Amniotic stem cell (primary cell): ENCODE data around the gene TNMD.
"Not testable (repeated sequence)": the region's sequence is repeated elsewhere in the genome, so short reads cannot be mapped to it uniquely, and the experiment has no call there.

Source experiments
- DNase-seq: peaks from one replicate; lab custom pipeline; 2025; lab: John Stamatoyannopoulos, UW

The TNMD gene

DNA sequence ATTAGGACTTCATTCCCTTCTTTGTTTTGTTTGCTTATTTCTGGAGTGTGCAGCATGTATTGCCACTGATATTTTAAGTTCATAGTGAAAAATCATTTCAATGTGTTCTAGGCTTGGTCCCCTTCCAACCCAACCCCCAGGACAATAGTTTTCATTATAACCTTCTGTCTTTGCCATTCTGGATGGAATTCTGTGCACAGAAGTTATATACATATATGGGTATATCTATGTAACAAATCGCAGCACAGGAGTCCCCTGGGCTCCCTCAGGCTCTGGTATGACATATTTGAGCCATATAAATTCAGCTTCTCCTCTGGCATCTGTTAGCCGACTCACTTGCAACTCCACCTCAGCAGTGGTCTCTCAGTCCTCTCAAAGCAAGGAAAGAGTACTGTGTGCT, at the start of gene TNMD:
TSS of gene TNMD (plus strand) at position 326 of the 400 bp plus-strand sequence. CDS start 83 bp downstream, outside the sequence.
- DNase-seq: no peak

DNA sequence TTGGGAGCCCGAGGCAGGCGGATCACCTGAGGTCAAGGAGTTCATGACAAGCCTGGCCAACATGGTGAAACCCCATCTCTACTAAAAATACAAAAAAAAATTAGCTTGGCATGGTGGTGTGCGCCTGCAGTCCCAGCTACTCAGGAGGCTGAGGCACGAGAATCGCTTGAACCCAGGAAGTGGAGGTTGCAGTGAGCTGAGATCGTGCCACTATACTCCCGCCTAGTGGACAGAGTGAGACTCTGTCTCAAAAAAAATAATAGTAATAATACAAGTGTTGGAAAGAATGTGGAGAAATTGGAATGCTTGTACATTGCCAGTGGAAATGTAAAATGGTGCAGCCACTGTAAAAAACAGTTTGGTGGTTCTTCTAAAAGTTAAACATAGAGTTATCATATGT, 19.2 kb upstream of the TNMD start:
- not testable (repeated sequence) for DNase-seq

DNA sequence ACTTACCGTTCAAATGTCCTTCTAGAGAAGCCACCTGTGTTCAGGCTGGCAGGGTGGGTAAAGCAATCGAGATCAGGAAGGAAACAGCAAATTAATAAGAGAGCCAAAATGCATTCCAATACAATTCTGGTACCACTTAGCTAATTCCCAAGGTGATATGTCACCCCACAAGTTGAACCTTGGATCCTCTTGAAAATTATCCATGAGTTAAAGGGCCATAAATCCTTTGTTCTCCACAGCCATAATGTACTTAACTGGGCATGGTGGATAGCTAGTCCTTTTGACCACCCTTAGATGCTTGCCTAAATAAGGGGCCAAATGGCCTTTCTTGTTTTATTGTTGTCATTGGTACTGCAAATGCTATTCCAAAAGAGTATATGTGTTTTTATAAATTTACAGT, 2.0 kb downstream of the TNMD start:
- no peak for DNase-seq

DNA sequence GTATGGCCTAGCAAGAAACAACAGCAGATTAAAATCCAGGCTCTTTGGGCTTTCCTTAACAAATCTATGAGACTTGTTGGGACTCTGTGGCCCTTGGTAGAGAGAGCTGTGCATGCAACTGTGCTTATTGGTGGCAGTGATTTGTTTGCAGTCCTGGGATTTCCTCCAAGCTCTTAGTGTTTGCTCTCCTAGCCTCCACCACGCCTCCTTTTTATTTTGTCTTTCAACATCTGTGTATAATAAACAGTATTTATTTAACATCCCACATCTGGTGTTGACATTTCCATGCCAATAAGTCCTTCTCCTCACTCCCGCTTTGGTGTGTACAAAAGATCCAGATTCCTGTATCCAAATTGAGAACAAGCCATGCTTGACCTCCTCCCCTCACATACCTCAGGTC, 3.1 kb downstream of the TNMD start:
- DNase-seq: no peak

DNA sequence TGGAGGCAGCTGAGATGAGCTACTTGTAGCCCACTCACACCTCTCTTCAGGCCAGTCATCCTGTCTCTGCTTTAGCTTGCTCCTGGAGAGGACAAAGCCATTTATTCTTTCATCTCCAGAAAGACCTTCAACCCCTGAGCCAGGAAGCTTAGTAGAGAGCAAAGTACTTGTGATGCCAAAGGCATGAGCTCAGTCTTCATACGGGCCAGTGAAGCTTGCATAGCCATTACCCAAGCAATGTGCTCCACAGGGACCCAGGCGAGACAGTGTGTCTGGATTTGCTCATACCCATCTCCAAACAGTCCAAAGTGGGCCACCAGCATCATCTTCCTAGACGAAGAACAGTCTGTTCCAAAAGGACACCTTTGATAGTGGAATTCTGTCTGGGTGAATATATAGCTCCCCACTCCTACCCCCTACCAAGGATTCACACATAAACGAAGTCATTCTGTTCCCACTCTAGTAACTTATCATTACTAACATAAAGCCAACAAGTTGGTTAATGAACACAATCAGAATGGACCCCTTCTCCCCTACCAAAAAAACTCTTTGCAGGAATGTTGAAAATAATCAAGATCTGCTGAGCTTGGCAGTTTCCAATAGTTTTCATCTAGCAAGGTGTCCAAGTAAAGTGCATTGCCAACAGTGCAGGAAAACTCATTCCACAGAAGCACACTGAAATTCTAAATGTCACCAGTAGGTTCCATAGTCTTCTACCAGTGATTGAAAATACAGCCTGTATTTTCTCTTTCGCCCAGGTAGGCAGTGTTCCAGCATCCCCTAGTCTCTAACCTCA, 6.7 kb downstream of the TNMD start:
- DNase-seq: no peak

DNA sequence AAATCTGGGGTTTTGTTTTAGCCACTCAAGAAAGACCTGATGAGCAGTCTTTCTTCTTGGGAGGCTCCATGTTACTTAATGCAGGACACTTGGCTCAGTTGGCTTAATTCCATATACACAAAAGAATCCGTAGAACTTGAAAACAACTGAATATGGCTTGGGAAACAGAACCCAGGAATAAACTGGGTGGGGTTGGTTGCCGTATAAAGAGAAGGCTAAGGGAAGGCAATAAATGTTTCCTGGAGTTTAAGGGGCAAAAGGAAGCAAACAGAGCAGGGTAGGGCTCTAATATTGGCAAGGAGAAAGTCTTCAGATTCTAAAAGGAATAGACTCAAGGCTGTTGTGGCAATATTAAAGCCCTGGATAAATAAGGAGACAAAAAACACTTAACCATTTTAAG, 8.4 kb downstream of the TNMD start:
- no peak for DNase-seq

DNA sequence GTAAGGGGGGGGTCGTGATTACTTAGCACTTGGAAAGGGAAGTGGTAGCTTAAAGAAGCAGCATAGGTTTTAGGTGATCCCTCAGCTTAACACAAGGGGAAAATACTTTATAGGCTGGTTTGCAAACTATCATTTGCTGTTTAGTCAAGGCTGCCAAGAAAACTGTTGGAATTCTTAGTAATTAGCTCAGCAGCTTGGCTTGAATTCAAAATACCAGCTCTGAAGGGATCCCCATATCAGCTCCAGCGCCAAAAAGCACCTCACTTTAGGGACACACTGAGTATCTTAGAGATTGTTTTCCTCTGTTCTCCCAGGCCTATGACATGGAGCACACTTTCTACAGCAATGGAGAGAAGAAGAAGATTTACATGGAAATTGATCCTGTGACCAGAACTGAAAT, 8.8 kb downstream of the TNMD start:
- DNase-seq: no peak

DNA sequence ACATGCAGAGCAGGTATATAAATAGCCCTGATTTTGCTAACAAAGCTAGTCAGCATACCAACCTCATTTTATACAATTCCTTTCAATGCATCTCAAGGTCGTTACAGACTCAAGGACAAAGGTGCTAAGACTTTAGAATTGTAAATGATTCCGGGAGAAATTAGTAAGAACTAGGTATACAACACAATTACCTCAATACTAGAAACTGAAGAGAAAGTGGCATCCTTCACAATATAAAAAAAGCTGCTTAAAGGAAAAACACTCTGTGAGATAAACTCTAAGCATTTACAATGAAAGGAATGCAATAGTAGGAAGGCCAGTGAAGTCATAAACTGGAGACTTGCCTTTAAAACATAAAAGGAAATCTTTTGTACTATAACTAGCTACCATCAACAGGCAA, 11.9 kb downstream of the TNMD start:
- no peak for DNase-seq

DNA sequence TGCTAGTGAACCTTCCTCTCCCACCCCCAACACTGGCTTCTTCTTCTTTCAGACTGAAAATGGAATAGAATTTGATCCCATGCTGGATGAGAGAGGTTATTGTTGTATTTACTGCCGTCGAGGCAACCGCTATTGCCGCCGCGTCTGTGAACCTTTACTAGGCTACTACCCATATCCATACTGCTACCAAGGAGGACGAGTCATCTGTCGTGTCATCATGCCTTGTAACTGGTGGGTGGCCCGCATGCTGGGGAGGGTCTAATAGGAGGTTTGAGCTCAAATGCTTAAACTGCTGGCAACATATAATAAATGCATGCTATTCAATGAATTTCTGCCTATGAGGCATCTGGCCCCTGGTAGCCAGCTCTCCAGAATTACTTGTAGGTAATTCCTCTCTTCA, 14.7 kb downstream of the TNMD start:
- no peak for DNase-seq

DNA sequence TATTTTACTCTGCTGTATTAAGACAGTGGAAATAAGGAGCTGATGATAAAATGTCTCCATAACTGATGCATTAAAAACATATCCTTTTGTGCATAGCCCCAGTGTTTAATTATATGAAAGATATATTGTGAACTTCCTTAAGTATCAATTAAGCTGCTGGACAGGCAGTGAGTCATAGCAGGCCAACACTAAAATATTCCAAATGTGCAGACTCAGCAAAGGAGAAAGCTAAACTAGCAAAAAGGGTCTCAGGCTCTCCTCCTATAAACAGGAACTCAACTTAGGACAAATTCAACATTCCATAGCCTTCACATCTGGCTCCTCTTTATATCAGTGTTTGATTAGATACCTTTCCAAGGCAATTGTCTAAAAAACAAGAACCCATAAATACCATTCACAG, 15.6 kb downstream of the TNMD start:
- DNase-seq: no peak

DNA sequence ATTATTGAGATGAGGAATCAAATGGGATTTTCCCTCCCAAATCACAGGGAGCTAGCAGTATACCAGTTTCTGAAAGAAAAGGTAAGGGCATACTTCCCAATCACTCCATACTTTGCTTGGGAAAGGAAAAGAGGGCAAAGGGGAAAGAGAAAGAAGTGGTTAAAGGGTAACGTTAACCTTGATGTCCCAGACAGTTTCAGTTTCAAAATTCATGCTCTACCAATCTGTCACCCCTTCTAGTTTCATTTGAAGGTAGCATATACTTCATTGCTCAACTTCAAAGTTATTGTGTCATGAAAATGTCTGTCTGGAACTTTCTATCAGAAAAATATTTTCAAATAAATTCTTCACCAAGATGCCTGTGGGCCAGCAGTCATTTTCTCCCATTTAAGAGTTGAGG, 16.0 kb downstream of the TNMD start:
- no peak for DNase-seq

DNA sequence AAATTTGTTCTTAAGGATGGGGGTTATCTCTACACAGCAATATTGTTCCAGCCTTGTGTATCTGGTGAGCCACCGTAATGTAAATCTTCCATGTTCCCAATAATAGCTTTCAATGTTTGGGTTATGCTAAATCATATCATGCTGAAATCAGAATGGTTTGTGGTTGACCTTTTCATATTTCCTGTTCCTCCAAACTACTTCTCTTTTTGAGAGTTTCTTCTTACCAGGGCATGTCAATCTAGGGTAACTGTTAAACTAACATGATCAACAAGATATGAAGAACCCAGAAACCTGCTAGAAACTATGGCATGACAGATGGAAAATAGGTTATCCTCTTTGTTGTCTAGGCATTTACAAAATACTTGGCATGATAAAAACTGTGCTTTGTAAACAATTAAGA, 22.0 kb downstream of the TNMD start:
- DNase-seq: no peak

DNA sequence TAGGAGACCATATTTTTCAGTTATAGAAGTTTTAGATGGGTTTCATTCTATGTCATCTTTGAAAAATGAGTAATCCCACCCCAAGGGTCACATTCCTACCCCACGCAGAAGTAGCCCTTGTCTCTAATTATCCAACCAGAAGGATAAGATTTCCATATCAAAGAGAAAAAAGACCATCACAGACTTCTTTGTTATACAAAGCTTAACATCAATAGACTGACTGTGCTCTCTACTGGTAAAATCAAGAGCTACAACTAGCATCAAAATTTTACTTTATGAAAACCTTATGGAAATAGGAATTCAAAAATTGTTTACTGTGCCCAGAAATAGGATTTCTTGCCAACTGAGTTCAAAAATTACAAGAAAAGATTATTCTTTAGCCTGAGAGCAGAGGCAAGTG, 24.9 kb downstream of the TNMD start:
- no peak for DNase-seq

DNA sequence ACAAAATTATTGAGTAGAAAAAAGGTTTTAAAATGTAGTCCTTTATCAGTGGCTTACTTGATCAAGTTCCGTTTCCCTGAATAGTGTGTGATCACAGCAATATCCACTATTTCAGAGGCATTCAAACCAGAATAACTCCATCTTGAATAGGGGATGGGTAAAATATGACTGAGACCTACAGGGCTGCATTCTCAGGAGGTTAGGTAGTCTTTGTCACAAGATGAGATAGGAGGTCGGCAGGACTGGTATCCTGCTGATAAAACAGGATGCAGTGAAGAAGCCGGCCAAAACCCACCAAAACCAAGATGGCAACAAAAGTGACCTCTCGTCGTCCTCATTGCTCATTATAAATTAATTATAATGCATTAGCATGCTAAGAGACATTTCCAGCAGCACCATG, 27.2 kb downstream of the TNMD start:
- DNase-seq: no peak

DNA sequence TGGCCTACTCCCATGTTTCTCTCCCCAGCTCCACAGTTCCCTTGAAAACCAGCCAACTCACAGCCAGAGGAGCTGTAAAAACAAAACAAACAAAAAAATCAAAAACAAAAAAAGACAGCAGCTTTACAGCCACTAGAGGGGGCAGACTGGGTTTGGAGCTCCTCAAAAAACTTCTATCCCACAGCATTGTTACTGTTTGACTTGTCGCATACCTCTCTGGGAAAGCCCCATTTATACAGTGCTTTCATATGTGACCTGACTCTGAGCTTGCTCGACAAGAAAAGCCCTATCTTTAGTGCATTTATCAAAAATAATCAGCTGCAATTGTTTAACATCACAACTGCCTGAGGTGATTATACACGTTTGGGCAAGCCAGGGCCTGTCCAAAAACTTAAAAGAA, 30.3 kb downstream of the TNMD start:
- DNase-seq: peak; percentile 34

DNA sequence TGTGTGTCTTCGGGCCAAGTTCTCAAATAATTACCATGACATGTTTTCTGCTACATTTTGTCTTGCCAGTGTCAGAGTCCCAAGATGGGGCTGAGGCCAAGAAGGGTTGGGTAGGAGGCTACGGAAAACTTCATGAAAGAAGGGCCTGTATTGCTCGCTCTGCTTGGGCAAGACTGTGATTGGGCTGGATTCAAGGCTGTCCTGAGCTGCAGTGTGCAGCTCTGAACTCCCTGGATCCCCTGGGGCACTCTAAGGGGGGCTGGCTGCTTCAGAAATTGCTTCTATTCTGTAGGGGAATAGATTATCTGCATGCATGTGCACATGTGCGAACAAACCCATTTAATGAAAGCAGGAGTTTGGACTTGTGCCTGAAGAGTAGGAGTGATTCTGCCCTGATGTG, 38.3 kb downstream of the TNMD start:
- no peak for DNase-seq

DNA sequence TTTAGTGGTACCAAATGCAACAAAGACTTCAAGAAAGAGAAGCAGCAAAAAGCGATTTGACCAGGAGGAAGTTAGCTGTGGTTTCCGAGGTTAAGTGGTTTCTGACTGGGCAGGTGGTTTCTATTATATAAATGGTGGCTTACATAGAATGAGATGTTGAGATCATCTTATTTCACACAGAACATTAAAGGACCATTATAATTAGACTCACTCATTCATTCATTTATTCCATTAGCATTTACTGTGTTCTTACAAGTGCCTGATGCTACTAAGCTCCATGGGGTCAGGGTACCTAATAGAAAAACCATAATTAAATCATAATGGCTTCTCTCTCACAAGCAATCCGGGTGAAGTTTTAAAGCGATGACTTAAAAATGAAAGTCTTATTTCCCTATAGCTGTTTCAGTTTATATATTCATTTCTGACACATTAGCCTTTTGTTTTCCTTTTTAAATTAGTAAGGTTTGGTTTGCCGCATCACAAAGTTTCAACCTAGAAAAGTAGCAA, 41.3 kb downstream of the TNMD start:
- no peak for DNase-seq

DNA sequence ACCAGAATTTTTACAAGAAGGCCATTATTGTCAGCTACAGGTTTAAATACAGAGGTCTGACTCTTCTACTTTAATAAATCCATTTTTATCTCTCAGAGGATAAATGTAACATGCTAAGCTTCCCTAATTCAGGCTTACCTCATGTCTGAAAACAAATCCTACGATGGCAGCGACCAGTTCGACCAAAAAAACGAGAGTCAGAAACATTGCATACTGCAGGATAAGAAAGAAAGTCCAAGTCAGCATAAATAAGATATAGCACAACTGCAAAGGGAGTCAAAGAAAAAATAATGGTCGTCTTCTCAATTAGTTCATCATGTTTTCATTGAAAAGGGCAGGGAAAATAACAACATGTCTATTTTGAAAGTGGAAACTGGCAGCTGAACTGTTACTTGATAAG, 50.3 kb downstream of the TNMD start:
- DNase-seq: no peak

DNA sequence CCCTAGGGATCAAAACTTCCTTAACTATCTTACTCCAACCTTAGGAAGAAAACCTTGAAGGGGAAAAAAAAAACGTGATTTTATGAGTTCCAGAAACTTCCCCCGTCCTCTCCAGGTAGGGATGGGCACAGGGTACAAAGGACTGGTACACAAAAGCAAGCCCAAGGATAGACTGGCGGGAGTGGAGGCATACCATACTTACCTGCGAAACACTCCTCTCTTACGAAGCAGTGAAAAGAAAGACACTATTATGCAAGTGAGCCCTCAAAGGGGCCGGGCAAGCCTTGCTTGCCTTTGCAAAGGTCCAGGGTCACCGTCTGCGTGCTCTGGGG, 51.2 kb downstream of the TNMD start:
- no peak for DNase-seq

DNA sequence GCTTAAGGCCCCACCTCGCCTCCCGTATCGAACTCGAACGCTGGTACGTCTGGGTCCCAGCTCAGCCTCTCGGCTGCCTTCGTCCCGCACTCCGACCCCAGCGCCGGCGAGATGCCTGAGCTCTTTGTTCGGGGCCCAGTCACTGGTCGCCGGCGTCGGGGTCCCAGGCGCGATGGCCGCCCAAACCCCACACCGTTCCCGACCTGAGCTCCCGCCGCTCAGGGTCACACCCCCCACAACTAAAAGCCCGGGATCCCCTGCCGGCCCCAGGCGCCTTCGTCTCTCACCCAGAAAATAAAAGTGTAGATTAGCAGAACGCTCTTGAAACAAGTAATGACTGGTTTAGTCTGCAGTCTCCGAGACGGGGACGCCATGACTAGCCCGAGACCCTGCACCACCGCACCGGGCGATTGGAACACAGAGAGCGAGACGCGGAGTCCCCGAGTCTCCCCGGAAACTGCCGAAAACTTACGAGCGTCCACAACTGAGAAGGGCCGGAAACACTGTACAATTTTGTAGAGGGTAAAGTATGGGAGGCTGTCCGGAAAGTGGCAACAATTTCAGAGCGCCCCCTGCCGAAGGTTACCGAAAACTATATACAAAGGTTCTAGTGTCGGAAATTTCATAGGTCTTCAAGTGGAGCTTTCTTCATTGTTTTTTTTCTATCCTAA, 51.7 kb downstream of the TNMD start, which contains the start of gene TSPAN6:
TSS of gene TSPAN6 (minus strand) at position 486 of the 671 bp plus-strand sequence. CDS start at position 374, 112 bp downstream.
- peak; percentile 73 for DNase-seq

DNA sequence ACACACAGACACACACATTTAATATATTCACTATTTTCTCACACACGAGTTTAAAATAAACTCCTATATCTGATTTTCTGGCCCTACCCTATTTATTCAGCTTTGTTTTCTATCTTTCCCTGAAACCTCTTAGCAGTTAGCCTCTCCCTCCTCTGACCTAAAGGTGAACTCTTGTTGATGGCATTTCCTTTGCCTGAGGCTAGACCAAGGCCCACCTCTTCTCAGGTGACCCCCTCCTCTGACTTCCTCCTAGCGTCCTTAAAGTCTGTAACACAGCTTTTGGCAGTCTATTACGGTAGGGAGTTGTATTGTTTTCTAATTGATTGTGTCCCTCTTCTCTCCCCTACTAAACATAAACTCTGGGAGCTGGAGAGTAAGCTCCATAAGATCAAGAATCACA, 57.6 kb downstream of the TNMD start:
- DNase-seq: no peak

DNA sequence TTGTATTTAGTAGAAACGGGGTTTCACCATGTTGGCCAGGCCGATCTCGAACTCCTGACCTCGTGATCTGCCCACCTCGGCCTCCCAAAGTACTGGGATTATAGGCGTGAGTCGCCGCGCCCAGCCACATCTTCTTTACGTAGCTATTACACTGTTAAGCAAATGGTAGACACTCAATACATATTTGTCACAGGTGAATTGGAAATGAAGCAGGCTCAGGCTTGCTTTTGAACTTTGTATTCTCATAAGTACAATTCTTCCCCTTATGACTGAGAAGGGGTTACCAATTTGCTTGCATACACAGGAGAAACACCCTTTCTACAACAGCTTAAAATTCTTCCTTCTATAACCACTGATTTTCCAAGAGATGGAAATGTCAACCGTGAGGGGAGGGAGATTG, 58.5 kb downstream of the TNMD start:
- no peak for DNase-seq
